ENCODE data around the gene TNIK. TPM values are rescaled to one million over a fixed set of nuclear protein-coding genes. Genes with fewer than 3 reads are reported as not detected.
A peak's percentile ranks its signal among the peaks of the same experiment; 100 is the strongest.

The TNIK gene
- total RNA-seq, 1 experiment from 2014 or later, result 22.4 TPM

GRCh38 chr3:171441381-171441780 lies 18.8 kb downstream of the TNIK start:
- ChIA-PET POLR2A (no interaction called here), CTCF (no interaction called here)
- Mint-ChIP-seq H3K4me3 (ENCODE audit: unreplicated experiment) (no peak overlapping the region), H3K27me3 (ENCODE audit: insufficient read depth, unreplicated experiment) (no peaks in the 10 kb centered on the region), H3K27ac (ENCODE audit: unreplicated experiment) (no peak overlapping the region), H3K36me3 (ENCODE audit: insufficient read depth, unreplicated experiment) (no peaks in the 10 kb centered on the region), H3K9me3 (ENCODE audit: unreplicated experiment) (no peaks in the 10 kb centered on the region), H3K4me1 (ENCODE audit: low read depth, unreplicated experiment) (no peaks in the 10 kb centered on the region)
- Histone ChIP-seq H3K4me1 (no peaks in the 10 kb centered on the region), H3K4me3 (ENCODE audit: low read depth, low read length) (no peak overlapping the region), H3K27me3 (replicated peaks; ENCODE audit: control insufficient read depth, insufficient read depth, low read length) (no peaks in the 10 kb centered on the region), H3K9me3 (no peaks in the 10 kb centered on the region), H3K36me3 (ENCODE audit: control insufficient read depth, insufficient read depth, low read length) (no peaks in the 10 kb centered on the region)
- BruUV-seq (replicated peaks), result no TSS peak
- no peak for TF ChIP-seq CTCF (IDR thresholded peaks at IDR 0.05; ENCODE audit: insufficient read depth in 1 of 2, low read depth in 1 of 2, low read length in 1 of 2, severe bottlenecking in 1 of 2, unreplicated experiment in 1 of 2)
- intact Hi-C loops (cut with micrococcal nuclease; ENCODE audit: unreplicated experiment), result no loop called here
- DNase-seq, result no peak

- BruUV-seq (replicated peaks), result no TSS peak
- intact Hi-C loops (cut with micrococcal nuclease; ENCODE audit: unreplicated experiment), result no loop called here
- Mint-ChIP-seq H3K4me3 (ENCODE audit: unreplicated experiment) (no peak overlapping the region), H3K27me3 (ENCODE audit: insufficient read depth, unreplicated experiment) (no peaks in the 10 kb centered on the region), H3K9me3 (ENCODE audit: unreplicated experiment) (no peaks in the 10 kb centered on the region), H3K36me3 (ENCODE audit: insufficient read depth, unreplicated experiment) (no peaks in the 10 kb centered on the region), H3K27ac (ENCODE audit: unreplicated experiment) (peak overlapping the region; percentile 13), H3K4me1 (ENCODE audit: low read depth, unreplicated experiment) (no peaks in the 10 kb centered on the region)
- ChIA-PET CTCF (no interaction called here), POLR2A (no interaction called here)
- Histone ChIP-seq H3K36me3 (ENCODE audit: control insufficient read depth, insufficient read depth, low read length) (no peaks in the 10 kb centered on the region), H3K9me3 (no peaks in the 10 kb centered on the region), H3K27me3 (replicated peaks; ENCODE audit: control insufficient read depth, insufficient read depth, low read length) (no peaks in the 10 kb centered on the region), H3K4me3 (ENCODE audit: low read depth, low read length) (no peak overlapping the region), H3K4me1 (no peaks in the 10 kb centered on the region)
- DNase-seq, result no peak
- no peak for TF ChIP-seq CTCF (IDR thresholded peaks at IDR 0.05; ENCODE audit: insufficient read depth in 1 of 2, low read depth in 1 of 2, low read length in 1 of 2, severe bottlenecking in 1 of 2, unreplicated experiment in 1 of 2)
These were observed 20.2 kb downstream of the TNIK start for GRCh38 chr3:171439996-171440395.

- no peaks in the 10 kb centered on the region for H3K36me3 ChIP-seq (ENCODE audit: control insufficient read depth, insufficient read depth, low read length)
- Mint-ChIP-seq H3K36me3 (ENCODE audit: insufficient read depth, unreplicated experiment) (no peaks in the 10 kb centered on the region), H3K27ac (ENCODE audit: unreplicated experiment) (no peak overlapping the region), H3K4me3 (ENCODE audit: unreplicated experiment) (no peak overlapping the region), H3K9me3 (ENCODE audit: unreplicated experiment) (no peaks in the 10 kb centered on the region), H3K4me1 (ENCODE audit: low read depth, unreplicated experiment) (no peaks in the 10 kb centered on the region), H3K27me3 (ENCODE audit: insufficient read depth, unreplicated experiment) (no peaks in the 10 kb centered on the region)
- no peaks in the 10 kb centered on the region for H3K9me3 ChIP-seq
- TF ChIP-seq CTCF (IDR thresholded peaks at IDR 0.05; ENCODE audit: insufficient read depth in 1 of 2, low read depth in 1 of 2, low read length in 1 of 2, severe bottlenecking in 1 of 2, unreplicated experiment in 1 of 2), result no peak
- H3K27me3 ChIP-seq (replicated peaks; ENCODE audit: control insufficient read depth, insufficient read depth, low read length), result no peaks in the 10 kb centered on the region
- no TSS peak for BruUV-seq (replicated peaks)
- intact Hi-C loops (cut with micrococcal nuclease; ENCODE audit: unreplicated experiment), result no loop called here
- ChIA-PET CTCF (no interaction called here), POLR2A (no interaction called here)
- no peak overlapping the region for H3K4me3 ChIP-seq (ENCODE audit: low read depth, low read length)
- H3K4me1 ChIP-seq, result no peaks in the 10 kb centered on the region
- no peak for DNase-seq
These were observed 23.0 kb downstream of the TNIK start for GRCh38 chr3:171437115-171437756.

All from Caco-2 (cell line).